IPS-20b (cell line): ENCODE results near the gene EDN3.

Experiments used
- H3K27ac ChIP-seq: one replicate; pipeline ENCODE4 v1.5.1; 2013; ENCODE audit warnings: low read length
- H3K27me3 ChIP-seq: 2 replicates; pipeline ENCODE4 v1.6.1; 2013; ENCODE audit warnings: mild to moderate bottlenecking, low read length, inconsistent platforms; ENCODE audit not compliant: insufficient read depth
- H3K36me3 ChIP-seq: 2 replicates; pipeline ENCODE4 v1.6.1; 2013; ENCODE audit warnings: low read depth, mild to moderate bottlenecking, inconsistent platforms, low read length, moderate library complexity; ENCODE audit not compliant: insufficient read depth
- H3K4me1 ChIP-seq: 2 replicates; pipeline ENCODE4 v1.6.1; 2013; ENCODE audit warnings: mild to moderate bottlenecking, control low read depth, inconsistent platforms, low read length, moderate library complexity; ENCODE audit not compliant: insufficient read depth
- H3K4me3 ChIP-seq: 2 replicates; pipeline ENCODE4 v1.5.1; 2013; ENCODE audit warnings: mild to moderate bottlenecking, low read length, inconsistent platforms
- H3K9ac ChIP-seq: 2 replicates; pipeline ENCODE4 v1.6.1; 2013; ENCODE audit warnings: low read depth, mild to moderate bottlenecking, inconsistent platforms, low read length, moderate library complexity
- H3K9me3 ChIP-seq: 2 replicates; pipeline ENCODE4 v1.6.1; 2013; ENCODE audit warnings: mild to moderate bottlenecking, low read depth, low read length, inconsistent platforms; ENCODE audit not compliant: insufficient read depth

The EDN3 gene, protein sequence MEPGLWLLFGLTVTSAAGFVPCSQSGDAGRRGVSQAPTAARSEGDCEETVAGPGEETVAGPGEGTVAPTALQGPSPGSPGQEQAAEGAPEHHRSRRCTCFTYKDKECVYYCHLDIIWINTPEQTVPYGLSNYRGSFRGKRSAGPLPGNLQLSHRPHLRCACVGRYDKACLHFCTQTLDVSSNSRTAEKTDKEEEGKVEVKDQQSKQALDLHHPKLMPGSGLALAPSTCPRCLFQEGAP

DNA sequence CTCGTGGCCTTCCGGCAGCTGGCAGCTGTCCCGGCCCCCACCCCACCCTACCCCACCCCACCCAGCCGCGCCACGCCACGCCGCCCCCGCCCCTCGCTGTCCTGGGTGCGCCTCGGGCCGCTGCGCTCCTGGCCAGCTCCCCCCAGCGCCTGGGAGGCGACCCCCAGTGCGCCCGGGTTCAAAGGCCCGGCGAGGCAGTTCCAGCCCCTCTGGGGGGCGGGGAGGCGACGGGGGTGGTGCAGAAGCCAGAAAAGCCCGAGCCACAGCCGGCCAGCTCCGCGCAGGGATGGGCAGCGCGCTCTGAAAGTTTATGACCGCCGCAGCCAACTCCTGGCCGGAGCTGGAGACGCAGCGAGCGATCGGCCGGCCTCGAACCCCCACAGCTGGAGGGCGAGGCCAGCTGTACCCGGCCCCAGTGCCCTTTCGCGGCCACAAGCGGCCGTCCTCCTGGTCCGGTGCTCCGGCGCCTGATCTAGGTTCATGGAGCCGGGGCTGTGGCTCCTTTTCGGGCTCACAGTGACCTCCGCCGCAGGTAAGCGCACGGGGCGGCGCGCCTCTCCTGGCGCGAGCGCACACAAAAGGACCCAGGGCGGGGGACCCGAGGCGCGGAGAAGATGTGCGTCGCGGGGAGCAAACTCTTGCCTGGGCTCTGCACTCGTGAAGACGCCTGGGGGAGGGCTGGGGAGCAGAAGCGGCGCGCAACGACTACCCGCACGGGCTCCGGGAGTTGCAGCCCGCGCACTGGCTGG is at the start of gene EDN3:
TSS of gene EDN3 (plus strand) at position 279 of the 749 bp plus-strand sequence. CDS start at position 481, 202 bp downstream.
- peaks cover 91% of the 10 kb centered on the region for H3K27me3 ChIP-seq
- H3K27ac ChIP-seq = no peak within 1 kb of the TSS
- peak within 1 kb of the TSS; percentile 63 for H3K4me3 ChIP-seq
- no peaks in the 10 kb centered on the region for H3K4me1 ChIP-seq
- H3K9ac ChIP-seq = peak within 1 kb of the TSS; percentile 33; the same call in 1 of the 2 replicates
- H3K9me3 ChIP-seq = no peaks in the 10 kb centered on the region
- H3K36me3 ChIP-seq = no peaks in the 10 kb centered on the region

DNA sequence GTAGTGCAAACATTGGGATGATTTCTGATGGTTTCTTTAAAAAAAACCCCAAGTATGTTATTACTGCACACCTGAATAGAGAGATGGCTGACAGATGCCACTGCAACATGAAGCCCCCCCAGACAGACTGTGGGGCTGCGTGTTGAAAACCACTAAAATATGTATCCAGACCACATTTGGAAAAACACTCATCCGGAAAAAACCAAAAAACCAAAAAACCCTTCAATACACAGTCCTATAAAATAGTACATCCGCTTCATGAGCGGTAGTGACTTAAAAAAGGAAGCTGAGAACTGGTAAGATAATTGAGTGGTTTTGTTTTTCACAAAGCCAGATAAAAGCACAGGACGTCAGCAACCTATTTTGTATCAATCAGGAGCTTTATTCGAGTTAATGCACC is 47.1 kb upstream of the EDN3 start:
- H3K9ac ChIP-seq = no peak overlapping the region
- H3K4me3 ChIP-seq = no peak overlapping the region
- H3K27me3 ChIP-seq = no peaks in the 10 kb centered on the region
- no peaks in the 10 kb centered on the region for H3K4me1 ChIP-seq
- no peaks in the 10 kb centered on the region for H3K36me3 ChIP-seq
- no peaks in the 10 kb centered on the region for H3K9me3 ChIP-seq
- no peak overlapping the region for H3K27ac ChIP-seq

DNA sequence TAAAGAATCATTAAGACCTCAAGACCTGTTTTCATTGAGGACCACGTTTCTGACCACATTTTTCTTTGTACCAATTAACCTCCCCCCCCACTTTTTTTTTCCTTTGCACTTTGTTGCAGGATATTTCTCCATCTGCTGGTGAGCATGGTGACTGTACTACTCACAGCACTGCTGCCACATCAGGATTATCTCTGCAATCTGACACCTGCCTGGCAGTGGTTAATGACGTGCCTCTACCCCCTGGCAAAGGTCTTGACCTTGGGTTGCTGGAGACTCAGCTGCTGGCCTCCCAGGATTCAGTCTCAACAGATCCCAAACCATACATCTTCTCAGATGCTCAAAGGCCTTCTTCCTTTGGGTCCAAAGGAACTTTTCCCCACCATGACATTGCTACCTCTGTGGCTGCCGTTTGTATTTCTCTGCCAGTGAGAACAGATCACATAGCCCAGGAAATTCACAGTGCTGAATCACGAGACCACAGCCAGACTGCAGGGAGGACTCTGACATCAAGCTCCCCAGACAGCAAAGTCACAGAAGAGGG is 46.6 kb upstream of the EDN3 start:
- Histone ChIP-seq H3K4me1 (no peaks in the 10 kb centered on the region), H3K9me3 (no peaks in the 10 kb centered on the region), H3K9ac (no peak overlapping the region), H3K27ac (no peak overlapping the region), H3K4me3 (no peak overlapping the region), H3K36me3 (no peaks in the 10 kb centered on the region), H3K27me3 (no peaks in the 10 kb centered on the region)

- H3K36me3 ChIP-seq = no peaks in the 10 kb centered on the region
- H3K27ac ChIP-seq = no peak overlapping the region
- H3K9ac ChIP-seq = no peak overlapping the region
- H3K27me3 ChIP-seq = no peaks in the 10 kb centered on the region
- no peaks in the 10 kb centered on the region for H3K9me3 ChIP-seq
- H3K4me3 ChIP-seq = no peak overlapping the region
- H3K4me1 ChIP-seq = no peaks in the 10 kb centered on the region
Measured at GRCh38 chr20:59255256-59255655, 45.2 kb upstream of the EDN3 start.

DNA sequence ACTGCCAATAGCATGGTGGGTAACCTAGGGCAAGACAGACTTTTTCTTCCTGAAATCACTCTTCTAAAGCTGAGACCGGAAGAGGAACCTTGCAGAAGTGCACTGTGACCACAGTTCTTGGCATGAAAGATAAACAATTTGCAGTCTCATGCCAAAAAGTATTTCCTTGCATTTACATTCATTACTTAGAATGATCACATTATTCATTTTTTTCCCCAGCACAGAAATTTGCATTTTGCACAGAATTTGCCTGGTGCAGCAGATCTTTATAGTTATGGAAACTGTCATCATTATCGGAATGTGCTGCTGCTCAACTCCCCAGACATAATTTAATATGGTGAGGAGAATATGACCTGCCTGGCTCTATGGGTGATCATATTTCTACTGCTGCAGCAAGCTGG is 42.2 kb upstream of the EDN3 start:
- Histone ChIP-seq H3K27ac (no peak overlapping the region), H3K9ac (no peak overlapping the region), H3K9me3 (no peaks in the 10 kb centered on the region), H3K4me3 (no peak overlapping the region), H3K36me3 (no peaks in the 10 kb centered on the region), H3K27me3 (peaks cover 10% of the 10 kb centered on the region; the same call in 1 of the 2 replicates), H3K4me1 (no peaks in the 10 kb centered on the region)

- Histone ChIP-seq H3K9me3 (no peaks in the 10 kb centered on the region), H3K36me3 (no peaks in the 10 kb centered on the region), H3K9ac (no peak overlapping the region), H3K4me3 (no peak overlapping the region), H3K27me3 (peaks cover 28% of the 10 kb centered on the region), H3K4me1 (no peaks in the 10 kb centered on the region), H3K27ac (no peak overlapping the region)
Measured at GRCh38 chr20:59259946-59260345, 40.5 kb upstream of the EDN3 start.

- peaks cover 11% of the 10 kb centered on the region; the same call in 1 of the 2 replicates for H3K4me1 ChIP-seq
- H3K9ac ChIP-seq = no peak overlapping the region
- H3K27ac ChIP-seq = no peak overlapping the region
- no peaks in the 10 kb centered on the region for H3K36me3 ChIP-seq
- peaks cover 51% of the 10 kb centered on the region for H3K27me3 ChIP-seq
- no peaks in the 10 kb centered on the region for H3K9me3 ChIP-seq
- H3K4me3 ChIP-seq = no peak overlapping the region
Measured at GRCh38 chr20:59265298-59265697, 35.1 kb upstream of the EDN3 start.

- Histone ChIP-seq H3K36me3 (no peaks in the 10 kb centered on the region), H3K9ac (no peak overlapping the region), H3K27ac (no peak overlapping the region), H3K27me3 (peaks cover 49% of the 10 kb centered on the region), H3K4me1 (peaks cover 11% of the 10 kb centered on the region; the same call in 1 of the 2 replicates), H3K4me3 (peak overlapping the region; percentile 37; the same call in 1 of the 2 replicates), H3K9me3 (no peaks in the 10 kb centered on the region)
Measured at GRCh38 chr20:59268870-59269269, 31.5 kb upstream of the EDN3 start.

GRCh38 chr20:59269411-59270025 is 30.9 kb upstream of the EDN3 start:
- H3K9ac ChIP-seq = no peak overlapping the region
- H3K36me3 ChIP-seq = no peaks in the 10 kb centered on the region
- no peaks in the 10 kb centered on the region for H3K9me3 ChIP-seq
- peaks cover 11% of the 10 kb centered on the region; the same call in 1 of the 2 replicates for H3K4me1 ChIP-seq
- H3K4me3 ChIP-seq = peak overlapping the region; percentile 37; the same call in 1 of the 2 replicates
- peaks cover 42% of the 10 kb centered on the region for H3K27me3 ChIP-seq
- H3K27ac ChIP-seq = no peak overlapping the region

DNA sequence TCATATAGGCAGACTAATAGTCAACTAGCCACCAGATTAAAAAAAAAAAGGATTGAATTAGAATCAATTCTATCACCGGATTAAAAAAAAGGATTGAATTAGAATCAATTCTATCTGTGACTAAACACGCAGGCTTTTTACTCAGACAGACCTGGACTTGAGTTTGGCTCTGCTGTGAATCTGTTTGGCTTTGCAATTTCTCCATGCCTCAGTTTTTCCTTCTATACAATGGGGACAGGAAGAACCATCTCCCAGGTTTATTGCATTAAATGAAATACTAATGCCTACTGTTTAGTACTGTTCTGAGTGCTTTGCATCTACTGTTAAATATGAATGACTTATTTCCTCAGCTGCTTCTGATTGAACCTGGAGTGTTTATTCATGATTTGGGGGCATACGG is 30.0 kb upstream of the EDN3 start:
- Histone ChIP-seq H3K36me3 (no peaks in the 10 kb centered on the region), H3K9ac (no peak overlapping the region), H3K4me1 (peaks cover 11% of the 10 kb centered on the region; the same call in 1 of the 2 replicates), H3K27ac (no peak overlapping the region), H3K9me3 (no peaks in the 10 kb centered on the region), H3K27me3 (peaks cover 34% of the 10 kb centered on the region), H3K4me3 (no peak overlapping the region)

- no peak overlapping the region for H3K9ac ChIP-seq
- H3K27ac ChIP-seq = no peak overlapping the region
- H3K36me3 ChIP-seq = no peaks in the 10 kb centered on the region
- H3K9me3 ChIP-seq = no peaks in the 10 kb centered on the region
- no peak overlapping the region for H3K4me3 ChIP-seq
- peaks cover 18% of the 10 kb centered on the region for H3K27me3 ChIP-seq
- H3K4me1 ChIP-seq = peaks cover 11% of the 10 kb centered on the region; the same call in 1 of the 2 replicates
Measured at GRCh38 chr20:59273739-59274357, 26.6 kb upstream of the EDN3 start.
